ENCODE results near the gene SLC6A18. TPM values are rescaled to one million over a fixed set of nuclear protein-coding genes. Genes with fewer than 3 reads are reported as not detected.
"Not testable (repeated sequence)": the region's sequence is repeated elsewhere in the genome, so short reads cannot be mapped to it uniquely, and the experiment has no call there.

The SLC6A18 gene
- total and polyA plus RNA-seq, 5 donors from 2014 or later, result not detected

DNA sequence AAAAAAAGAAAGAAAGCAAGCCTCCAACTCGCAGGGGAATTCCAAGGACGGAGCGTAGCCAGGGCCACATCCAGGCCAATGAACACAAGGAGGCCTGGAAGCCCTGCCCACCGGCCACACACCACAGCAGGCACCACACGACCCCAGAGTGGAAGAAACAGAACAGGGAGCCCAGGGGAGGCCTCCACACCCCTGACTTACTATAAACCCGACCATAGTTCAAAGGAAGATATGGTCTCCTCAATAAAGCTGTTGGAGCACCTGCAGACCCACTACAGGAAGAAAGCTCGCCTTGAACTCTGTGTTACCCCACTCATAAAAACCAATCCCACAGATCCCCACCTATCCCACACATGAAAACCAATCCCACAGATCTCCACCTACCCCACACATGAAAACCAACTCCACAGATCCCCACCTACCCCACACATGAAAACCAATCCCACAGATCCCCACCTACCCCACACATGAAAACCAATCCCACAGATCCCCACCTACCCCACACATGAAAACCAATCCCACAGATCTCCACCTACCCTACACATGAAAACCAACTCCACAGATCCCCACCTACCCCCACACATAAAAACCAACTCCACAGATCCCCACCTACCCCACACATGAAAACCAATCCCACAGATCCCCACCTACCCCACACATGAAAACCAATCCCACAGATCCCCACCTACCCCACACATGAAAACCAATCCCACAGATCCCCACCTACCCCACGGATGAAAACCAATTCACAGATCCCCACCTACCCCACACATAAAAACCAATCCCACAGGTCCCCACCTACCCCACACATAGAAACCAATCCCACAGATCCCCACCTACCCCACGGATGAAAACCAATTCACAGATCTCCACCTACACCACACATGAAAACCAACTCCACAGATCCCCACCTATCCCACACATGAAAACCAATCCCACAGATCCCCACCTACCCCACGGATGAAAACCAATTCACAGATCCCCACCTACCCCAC is 50.5 kb downstream of the SLC6A18 start:
- not testable (repeated sequence) for H3K36me3 Mint-ChIP-seq; H3K4me3 Mint-ChIP-seq; H3K9me3 ChIP-seq (ENCODE audit: control insufficient read depth in 2 of 2, low read length in 2 of 2); ATAC-seq (ENCODE audit: low read depth in 2 of 2); H3K4me3 ChIP-seq (ENCODE audit: low read depth, low read length); H3K4me1 Mint-ChIP-seq; H3K27ac ChIP-seq (ENCODE audit: insufficient read depth, low read length, poor library complexity, severe bottlenecking); H3K4me1 ChIP-seq (ENCODE audit: control insufficient read depth, insufficient read depth, low read length, poor library complexity, severe bottlenecking); H3K27me3 ChIP-seq (ENCODE audit: control insufficient read depth, insufficient read depth, low read length); H3K36me3 ChIP-seq (ENCODE audit: control insufficient read depth, insufficient read depth, low read length); DNase-seq; H3K9me3 Mint-ChIP-seq; H3K27ac Mint-ChIP-seq; H3K27me3 Mint-ChIP-seq

DNA sequence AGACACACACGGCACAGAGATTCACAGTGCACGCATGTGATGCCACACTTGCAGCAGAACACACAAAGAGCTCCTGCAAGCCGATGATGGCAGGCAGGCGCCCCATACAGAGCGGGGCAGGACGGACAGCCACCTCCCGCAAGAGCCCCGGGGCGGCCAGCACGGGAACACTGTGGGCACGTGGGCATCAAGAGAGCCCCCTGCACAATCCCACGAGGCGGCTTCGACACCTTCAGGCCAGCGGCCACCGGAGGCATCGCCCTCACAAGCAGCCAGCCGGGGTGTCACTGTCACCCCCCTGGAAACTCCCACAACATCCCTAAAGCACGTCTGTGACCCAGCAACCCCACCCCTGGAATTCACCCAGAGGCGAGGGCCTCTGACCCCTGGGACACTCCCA is 51.7 kb downstream of the SLC6A18 start:
- Histone ChIP-seq H3K36me3 (ENCODE audit: control insufficient read depth, insufficient read depth, low read length) (no peaks in the 10 kb centered on the region), H3K27ac (ENCODE audit: insufficient read depth, low read length, poor library complexity, severe bottlenecking) (no peak overlapping the region), H3K27me3 (ENCODE audit: control insufficient read depth, insufficient read depth, low read length) (no peaks in the 10 kb centered on the region), H3K9me3 (ENCODE audit: control insufficient read depth in 2 of 2, low read length in 2 of 2) (no peaks in the 10 kb centered on the region), H3K4me3 (ENCODE audit: low read depth, low read length) (no peak overlapping the region), H3K4me1 (ENCODE audit: control insufficient read depth, insufficient read depth, low read length, poor library complexity, severe bottlenecking) (no peaks in the 10 kb centered on the region)
- no peak for ATAC-seq (ENCODE audit: low read depth in 2 of 2)
- Mint-ChIP-seq H3K36me3 (no peaks in the 10 kb centered on the region), H3K27ac (no peak overlapping the region), H3K9me3 (no peaks in the 10 kb centered on the region), H3K4me1 (no peaks in the 10 kb centered on the region), H3K4me3 (no peak overlapping the region), H3K27me3 (no peaks in the 10 kb centered on the region)
- DNase-seq, result no peak

DNA sequence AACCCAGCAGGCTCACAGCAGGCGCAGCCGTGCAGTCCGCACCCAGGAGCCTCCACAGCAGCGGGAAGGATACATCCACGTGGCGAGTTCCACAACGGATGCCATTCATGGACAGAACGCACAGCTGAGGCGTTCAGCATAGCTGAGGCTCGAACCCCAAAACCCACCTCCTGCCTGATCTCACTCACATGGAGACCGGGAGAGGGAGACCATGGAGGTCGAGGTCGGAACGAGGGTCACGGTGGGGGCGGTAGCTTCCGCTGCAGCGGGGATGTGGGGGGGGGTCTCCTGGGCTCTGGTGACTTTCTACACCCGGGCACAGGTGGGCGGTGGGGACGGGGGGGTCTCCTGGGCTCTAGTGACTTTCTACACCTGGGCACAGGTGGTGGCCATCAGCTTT is 52.1 kb downstream of the SLC6A18 start:
- Mint-ChIP-seq H3K36me3 (no peaks in the 10 kb centered on the region), H3K4me3 (no peak overlapping the region), H3K27ac (no peak overlapping the region), H3K4me1 (no peaks in the 10 kb centered on the region), H3K9me3 (no peaks in the 10 kb centered on the region), H3K27me3 (no peaks in the 10 kb centered on the region)
- no peaks in the 10 kb centered on the region for H3K27me3 ChIP-seq (ENCODE audit: control insufficient read depth, insufficient read depth, low read length)
- H3K36me3 ChIP-seq (ENCODE audit: control insufficient read depth, insufficient read depth, low read length), result no peaks in the 10 kb centered on the region
- H3K27ac ChIP-seq (ENCODE audit: insufficient read depth, low read length, poor library complexity, severe bottlenecking), result no peak overlapping the region
- H3K9me3 ChIP-seq (ENCODE audit: control insufficient read depth in 2 of 2, low read length in 2 of 2), result no peaks in the 10 kb centered on the region
- H3K4me1 ChIP-seq (ENCODE audit: control insufficient read depth, insufficient read depth, low read length, poor library complexity, severe bottlenecking), result no peaks in the 10 kb centered on the region
- ATAC-seq (ENCODE audit: low read depth in 2 of 2) (no peak), DNase-seq (no peak)
- H3K4me3 ChIP-seq (ENCODE audit: low read depth, low read length), result no peak overlapping the region

DNA sequence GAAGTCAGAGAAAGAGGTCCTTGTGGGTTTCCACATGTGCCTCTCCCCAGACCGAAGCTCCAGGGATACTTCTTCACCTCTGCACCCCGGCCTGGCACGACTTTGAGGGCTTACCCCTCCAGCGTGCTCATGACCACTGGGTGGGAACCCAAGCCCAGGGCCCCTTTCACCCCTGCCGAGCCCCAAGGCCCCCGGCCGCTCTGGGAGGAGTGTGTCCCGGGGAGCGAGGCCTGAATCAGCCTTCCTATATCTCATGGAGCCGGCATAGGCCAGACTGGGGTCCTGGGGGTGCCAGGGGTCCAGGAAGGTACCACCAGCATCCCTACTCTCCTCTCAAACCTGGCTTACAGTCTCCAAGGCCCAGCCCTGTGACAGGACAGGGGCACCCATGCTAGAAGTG is 52.6 kb downstream of the SLC6A18 start:
- Histone ChIP-seq H3K4me1 (ENCODE audit: control insufficient read depth, insufficient read depth, low read length, poor library complexity, severe bottlenecking) (no peaks in the 10 kb centered on the region), H3K36me3 (ENCODE audit: control insufficient read depth, insufficient read depth, low read length) (no peaks in the 10 kb centered on the region), H3K9me3 (ENCODE audit: control insufficient read depth in 2 of 2, low read length in 2 of 2) (no peaks in the 10 kb centered on the region), H3K4me3 (ENCODE audit: low read depth, low read length) (no peak overlapping the region), H3K27ac (ENCODE audit: insufficient read depth, low read length, poor library complexity, severe bottlenecking) (no peak overlapping the region), H3K27me3 (ENCODE audit: control insufficient read depth, insufficient read depth, low read length) (no peaks in the 10 kb centered on the region)
- H3K27me3 Mint-ChIP-seq, result no peaks in the 10 kb centered on the region
- no peaks in the 10 kb centered on the region for H3K9me3 Mint-ChIP-seq
- no peaks in the 10 kb centered on the region for H3K36me3 Mint-ChIP-seq
- no peak overlapping the region for H3K27ac Mint-ChIP-seq
- no peak overlapping the region for H3K4me3 Mint-ChIP-seq
- ATAC-seq (ENCODE audit: low read depth in 2 of 2) (no peak), DNase-seq (no peak)
- no peaks in the 10 kb centered on the region for H3K4me1 Mint-ChIP-seq

DNA sequence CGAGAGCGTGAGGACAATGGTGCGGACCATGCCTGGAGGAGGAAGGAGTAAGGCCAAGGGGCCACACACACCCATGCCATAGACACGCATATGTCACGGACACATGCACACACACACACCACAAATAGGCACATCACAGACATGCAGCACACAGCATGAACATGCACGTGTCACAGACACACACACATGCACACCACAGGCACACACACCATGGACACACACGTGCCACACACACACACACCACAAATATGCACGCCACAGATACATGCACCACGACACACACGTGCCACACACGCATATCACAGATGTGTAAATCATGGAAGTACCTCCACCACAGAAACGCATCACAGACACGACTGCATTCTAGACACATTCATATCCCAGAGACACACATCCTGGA is 53.0 kb downstream of the SLC6A18 start:
- H3K27me3 Mint-ChIP-seq, result no peaks in the 10 kb centered on the region
- H3K9me3 Mint-ChIP-seq, result no peaks in the 10 kb centered on the region
- Histone ChIP-seq H3K27me3 (ENCODE audit: control insufficient read depth, insufficient read depth, low read length) (no peaks in the 10 kb centered on the region), H3K4me1 (ENCODE audit: control insufficient read depth, insufficient read depth, low read length, poor library complexity, severe bottlenecking) (no peaks in the 10 kb centered on the region), H3K4me3 (ENCODE audit: low read depth, low read length) (no peak overlapping the region), H3K36me3 (ENCODE audit: control insufficient read depth, insufficient read depth, low read length) (no peaks in the 10 kb centered on the region), H3K9me3 (ENCODE audit: control insufficient read depth in 2 of 2, low read length in 2 of 2) (no peaks in the 10 kb centered on the region), H3K27ac (ENCODE audit: insufficient read depth, low read length, poor library complexity, severe bottlenecking) (no peak overlapping the region)
- no peak overlapping the region for H3K4me3 Mint-ChIP-seq
- no peak for DNase-seq
- ATAC-seq (ENCODE audit: low read depth in 2 of 2), result no peak
- H3K27ac Mint-ChIP-seq, result no peak overlapping the region
- no peaks in the 10 kb centered on the region for H3K4me1 Mint-ChIP-seq
- H3K36me3 Mint-ChIP-seq, result no peaks in the 10 kb centered on the region

DNA sequence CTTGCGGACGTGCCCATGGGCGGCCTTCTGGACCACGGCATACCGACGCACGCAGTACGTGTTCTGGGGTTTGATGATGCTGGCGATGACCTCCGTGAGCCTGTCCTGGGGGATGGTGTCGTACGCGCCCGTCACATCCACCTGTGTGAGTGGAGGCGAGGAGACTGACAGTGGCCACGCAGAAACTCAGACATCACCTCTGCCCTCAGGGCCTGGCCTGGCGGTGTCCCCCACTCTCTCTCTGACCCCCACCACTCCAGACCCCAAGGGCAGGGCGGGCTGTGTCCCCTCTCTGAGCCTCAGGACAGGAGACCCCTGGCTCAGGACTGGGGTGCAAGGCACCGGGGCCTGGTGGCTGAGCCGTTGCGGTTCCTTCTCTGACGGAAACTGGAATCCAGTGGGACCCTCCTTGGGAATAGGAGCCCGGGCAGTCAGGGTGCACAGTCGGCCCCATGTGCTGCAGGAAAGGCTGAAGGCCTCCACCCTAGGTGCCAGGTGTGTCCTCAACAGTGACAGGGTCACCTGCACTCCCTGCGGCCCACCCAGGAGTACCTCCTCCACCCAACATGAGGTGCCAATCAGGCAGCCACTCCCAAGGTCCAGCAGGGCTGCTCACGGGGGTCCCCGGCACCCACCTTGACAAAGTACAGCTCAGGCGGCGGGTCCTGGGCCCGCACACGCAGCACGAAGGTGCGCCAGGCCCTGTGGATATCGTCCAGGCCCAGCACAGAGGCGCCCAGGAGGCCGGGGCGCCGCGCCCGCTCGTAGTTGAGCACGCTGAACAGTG is 53.7 kb downstream of the SLC6A18 start:
- Histone ChIP-seq H3K36me3 (ENCODE audit: control insufficient read depth, insufficient read depth, low read length) (no peaks in the 10 kb centered on the region), H3K4me1 (ENCODE audit: control insufficient read depth, insufficient read depth, low read length, poor library complexity, severe bottlenecking) (no peaks in the 10 kb centered on the region), H3K27ac (ENCODE audit: insufficient read depth, low read length, poor library complexity, severe bottlenecking) (no peak overlapping the region), H3K27me3 (ENCODE audit: control insufficient read depth, insufficient read depth, low read length) (no peaks in the 10 kb centered on the region), H3K4me3 (ENCODE audit: low read depth, low read length) (no peak overlapping the region), H3K9me3 (ENCODE audit: control insufficient read depth in 2 of 2, low read length in 2 of 2) (no peaks in the 10 kb centered on the region)
- DNase-seq, result no peak
- no peak for ATAC-seq (ENCODE audit: low read depth in 2 of 2)
- Mint-ChIP-seq H3K4me1 (no peaks in the 10 kb centered on the region), H3K27ac (no peak overlapping the region), H3K4me3 (no peak overlapping the region), H3K27me3 (no peaks in the 10 kb centered on the region), H3K36me3 (no peaks in the 10 kb centered on the region), H3K9me3 (no peaks in the 10 kb centered on the region)

DNA sequence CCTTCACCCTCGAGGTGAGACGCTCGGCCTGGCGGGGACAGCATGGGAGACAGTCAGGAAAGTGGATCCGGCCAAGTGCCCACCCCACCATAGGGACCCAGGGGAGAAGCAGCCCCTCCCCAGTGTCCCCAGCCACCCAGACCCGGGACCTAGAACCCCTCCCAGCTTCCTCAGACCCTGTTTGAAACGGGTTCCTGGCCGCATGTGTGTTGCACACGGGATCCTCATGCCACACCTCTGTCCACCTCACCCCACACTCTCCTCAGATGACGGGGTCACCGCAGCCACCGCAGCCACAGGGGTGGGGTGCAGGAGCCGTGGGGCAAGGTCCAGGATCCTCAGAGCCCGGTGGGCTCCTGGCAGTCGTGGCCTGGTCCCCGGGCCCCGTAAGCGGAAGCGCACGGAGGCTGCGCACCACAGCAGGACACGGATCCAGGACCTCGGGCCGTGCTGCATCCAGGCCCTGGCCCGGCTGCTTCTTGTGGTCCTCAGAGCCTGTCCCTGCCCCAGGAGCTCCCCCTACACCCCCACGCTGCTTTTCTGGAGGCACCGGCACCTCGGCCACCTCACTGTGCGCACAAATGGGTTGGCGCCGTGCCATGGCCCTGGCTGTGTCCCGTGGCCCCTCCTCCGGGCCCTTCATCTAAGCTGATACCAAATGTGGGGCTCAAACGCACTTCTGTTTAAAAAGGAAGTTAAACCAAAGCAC is 54.4 kb downstream of the SLC6A18 start:
- Mint-ChIP-seq H3K36me3 (no peaks in the 10 kb centered on the region), H3K27ac (no peak overlapping the region), H3K9me3 (no peaks in the 10 kb centered on the region), H3K27me3 (no peaks in the 10 kb centered on the region), H3K4me1 (no peaks in the 10 kb centered on the region), H3K4me3 (no peak overlapping the region)
- no peaks in the 10 kb centered on the region for H3K4me1 ChIP-seq (ENCODE audit: control insufficient read depth, insufficient read depth, low read length, poor library complexity, severe bottlenecking)
- ATAC-seq (ENCODE audit: low read depth in 2 of 2), result no peak
- no peak for DNase-seq
- H3K9me3 ChIP-seq (ENCODE audit: control insufficient read depth in 2 of 2, low read length in 2 of 2), result no peaks in the 10 kb centered on the region
- no peak overlapping the region for H3K27ac ChIP-seq (ENCODE audit: insufficient read depth, low read length, poor library complexity, severe bottlenecking)
- no peak overlapping the region for H3K4me3 ChIP-seq (ENCODE audit: low read depth, low read length)
- no peaks in the 10 kb centered on the region for H3K36me3 ChIP-seq (ENCODE audit: control insufficient read depth, insufficient read depth, low read length)
- H3K27me3 ChIP-seq (ENCODE audit: control insufficient read depth, insufficient read depth, low read length), result no peaks in the 10 kb centered on the region
